ENCODE data around the gene OXCT1. TPM values are rescaled to one million over a fixed set of nuclear protein-coding genes. Genes with fewer than 3 reads are reported as not detected.

Gene OXCT1
- total and polyA plus RNA-seq, 2 donors (not counting 3 experiments of a cell fraction or from before 2014, with no cell fraction given): 12.8 to 37.4 TPM

DNA sequence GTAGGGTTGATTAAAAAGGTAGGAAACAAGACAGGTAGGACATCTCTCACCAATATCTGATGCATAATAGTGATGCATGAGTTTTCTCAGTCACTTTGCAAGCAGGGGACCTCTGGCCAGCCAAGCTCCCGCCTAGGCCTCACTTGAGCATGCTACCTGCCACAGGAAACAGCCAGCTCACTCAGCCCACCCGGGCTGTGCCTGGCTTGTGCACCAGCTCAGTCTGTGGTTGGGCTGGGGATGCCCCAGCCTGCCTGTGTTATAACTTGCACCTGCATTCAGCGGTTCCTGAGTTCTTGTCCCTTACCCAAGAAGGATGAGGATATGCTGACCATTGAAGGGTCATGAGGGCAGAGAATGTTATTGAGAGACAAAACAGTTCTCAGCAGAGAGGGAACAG lies 187.0 kb downstream of the OXCT1 start:
- H3K36me3 ChIP-seq (ENCODE audit: control insufficient read depth in 2 of 2, extremely low read depth in 1 of 2, insufficient read depth in 2 of 2, low read length in 2 of 2): no peaks in the 10 kb centered on the region
- no peaks in the 10 kb centered on the region for H3K9me3 ChIP-seq (replicated peaks; ENCODE audit: control insufficient read depth, insufficient read depth, low read length)
- dilution Hi-C loops (cut with MboI; ENCODE audit: extremely low pct_ligation_motif_present, low sequenced_read_pairs) (no loop called here), intact Hi-C loops (cut with micrococcal nuclease) (no loop called here)
- no peaks in the 10 kb centered on the region for H3K9me1 ChIP-seq (replicated peaks; ENCODE audit: control insufficient read depth, extremely low read depth, insufficient read depth, low read length)
- no peak overlapping the region for H2AFZ ChIP-seq (ENCODE audit: low read depth, low read length)
- H4K20me1 ChIP-seq (replicated peaks; ENCODE audit: control insufficient read depth, extremely low read depth, insufficient read depth, low read length): no peaks in the 10 kb centered on the region
- H3K4me3 ChIP-seq (replicated peaks in 1 of 3; ENCODE audit: insufficient read depth in 1 of 3, low read depth in 1 of 3, low read length in 3 of 3): no peak overlapping the region
- no peaks in the 10 kb centered on the region for H3K79me2 ChIP-seq (ENCODE audit: control insufficient read depth, insufficient read depth, low read length)
- no TSS peak for BruUV-seq (replicated peaks)
- ChIA-PET CTCF (interaction anchor here (1.4 kb wide), 1 partner anchor 13 kb away, joined by 4 read pairs; no protein-coding TSS in a partner anchor), POLR2A (no interaction called here)
- no peak overlapping the region for H3K27ac ChIP-seq (ENCODE audit: insufficient read depth, low read depth, low read length)
- FAIRE-seq (no peak), DNase-seq (ENCODE audit: low read depth, low spot score) (no peak)
- no peak overlapping the region for H3K4me2 ChIP-seq (ENCODE audit: insufficient read depth, low read length)
- H3K27me3 ChIP-seq (ENCODE audit: control insufficient read depth in 2 of 2, insufficient read depth in 2 of 2, low read length in 2 of 2): peaks cover 0 to 2% of the 10 kb centered on the region in 2 experiments
- no peak overlapping the region for H3K9ac ChIP-seq (replicated peaks; ENCODE audit: extremely low read depth, insufficient read depth, low read length)
- H3K4me1 ChIP-seq (ENCODE audit: control insufficient read depth, extremely low read depth, insufficient read depth, low read length): no peaks in the 10 kb centered on the region
- no peak for TF ChIP-seq FOS (IDR thresholded peaks at IDR 0.05; ENCODE audit: borderline replicate concordance, insufficient read depth, low read length)

- intact Hi-C loops (cut with micrococcal nuclease): no loop called here
- POLR2A ChIA-PET: no interaction called here
- no peaks in the 10 kb centered on the region for H3K79me2 ChIP-seq (ENCODE audit: control insufficient read depth, insufficient read depth, low read length)
- CTCF ChIA-PET: interaction anchor here (1.3 to 1.4 kb wide), 2 partner anchors 14 to 375 kb away, joined by 3 to 4 read pairs; no protein-coding TSS in a partner anchor
- H3K4me2 ChIP-seq (ENCODE audit: insufficient read depth, low read length): no peak overlapping the region
- peaks cover 0 to 2% of the 10 kb centered on the region in 2 experiments for H3K27me3 ChIP-seq (ENCODE audit: control insufficient read depth in 2 of 2, insufficient read depth in 2 of 2, low read length in 2 of 2)
- no peaks in the 10 kb centered on the region for H3K36me3 ChIP-seq (ENCODE audit: control insufficient read depth in 2 of 2, extremely low read depth in 1 of 2, insufficient read depth in 2 of 2, low read length in 2 of 2)
- no peaks in the 10 kb centered on the region for H3K9me1 ChIP-seq (replicated peaks; ENCODE audit: control insufficient read depth, extremely low read depth, insufficient read depth, low read length)
- no peaks in the 10 kb centered on the region for H4K20me1 ChIP-seq (replicated peaks; ENCODE audit: control insufficient read depth, extremely low read depth, insufficient read depth, low read length)
- TF ChIP-seq GATA2 (IDR thresholded peaks at IDR 0.05; ENCODE audit: insufficient read depth, insufficient read length, low read depth, low read length): no peak
- TF ChIP-seq MYC (IDR thresholded peaks at IDR 0.05; ENCODE audit: low read depth, low read length): no peak
- TF ChIP-seq, protein P1, sequence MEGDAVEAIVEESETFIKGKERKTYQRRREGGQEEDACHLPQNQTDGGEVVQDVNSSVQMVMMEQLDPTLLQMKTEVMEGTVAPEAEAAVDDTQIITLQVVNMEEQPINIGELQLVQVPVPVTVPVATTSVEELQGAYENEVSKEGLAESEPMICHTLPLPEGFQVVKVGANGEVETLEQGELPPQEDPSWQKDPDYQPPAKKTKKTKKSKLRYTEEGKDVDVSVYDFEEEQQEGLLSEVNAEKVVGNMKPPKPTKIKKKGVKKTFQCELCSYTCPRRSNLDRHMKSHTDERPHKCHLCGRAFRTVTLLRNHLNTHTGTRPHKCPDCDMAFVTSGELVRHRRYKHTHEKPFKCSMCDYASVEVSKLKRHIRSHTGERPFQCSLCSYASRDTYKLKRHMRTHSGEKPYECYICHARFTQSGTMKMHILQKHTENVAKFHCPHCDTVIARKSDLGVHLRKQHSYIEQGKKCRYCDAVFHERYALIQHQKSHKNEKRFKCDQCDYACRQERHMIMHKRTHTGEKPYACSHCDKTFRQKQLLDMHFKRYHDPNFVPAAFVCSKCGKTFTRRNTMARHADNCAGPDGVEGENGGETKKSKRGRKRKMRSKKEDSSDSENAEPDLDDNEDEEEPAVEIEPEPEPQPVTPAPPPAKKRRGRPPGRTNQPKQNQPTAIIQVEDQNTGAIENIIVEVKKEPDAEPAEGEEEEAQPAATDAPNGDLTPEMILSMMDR (IDR thresholded peaks at IDR 0.05; ENCODE audit: extremely low read depth in 1 of 2, insufficient read depth in 1 of 2, low read depth in 1 of 2, low read length in 2 of 2): no peak
- TF ChIP-seq EZH2 (IDR thresholded peaks at IDR 0.05; ENCODE audit: borderline replicate concordance, low read depth, low read length, severe bottlenecking): no peak
- no peak for TF ChIP-seq MAX (IDR thresholded peaks at IDR 0.05; ENCODE audit: insufficient read depth, insufficient read length)
- no peak for TF ChIP-seq FOS (IDR thresholded peaks at IDR 0.05; ENCODE audit: borderline replicate concordance, insufficient read depth, low read length)
- TF ChIP-seq JUN (IDR thresholded peaks at IDR 0.05; ENCODE audit: borderline replicate concordance, insufficient read depth, insufficient read length, low read depth): no peak
- no peak for TF ChIP-seq POLR2AphosphoS5 (IDR thresholded peaks at IDR 0.05; ENCODE audit: insufficient read depth, low read depth, low read length)
- no peak for TF ChIP-seq POLR2A (IDR thresholded peaks at IDR 0.05; ENCODE audit: low read depth, low read length)
- H3K9ac ChIP-seq (replicated peaks; ENCODE audit: extremely low read depth, insufficient read depth, low read length): no peak overlapping the region
- FAIRE-seq: no peak
- no TSS peak for BruUV-seq (replicated peaks)
- no peaks in the 10 kb centered on the region for H3K4me1 ChIP-seq (ENCODE audit: control insufficient read depth, extremely low read depth, insufficient read depth, low read length)
- no peak for DNase-seq (ENCODE audit: low read depth, low spot score)
- no peak overlapping the region for H3K27ac ChIP-seq (ENCODE audit: insufficient read depth, low read depth, low read length)
- dilution Hi-C loops (cut with MboI; ENCODE audit: extremely low pct_ligation_motif_present, low sequenced_read_pairs): no loop called here
- H3K9me3 ChIP-seq (replicated peaks; ENCODE audit: control insufficient read depth, insufficient read depth, low read length): no peaks in the 10 kb centered on the region
- H2AFZ ChIP-seq (ENCODE audit: low read depth, low read length): no peak overlapping the region
- H3K4me3 ChIP-seq (replicated peaks in 1 of 3; ENCODE audit: insufficient read depth in 1 of 3, low read depth in 1 of 3, low read length in 3 of 3): no peak overlapping the region
Observed at GRCh38 chr5:41682641-41683040, 187.6 kb downstream of the OXCT1 start.
